Stimulated activated CD8-positive, alpha-beta memory T cell treated with anti-CD3 and anti-CD28 coated beads, Interleukin-2, amount 100 ng/mL, for 1 hour (primary cell): ENCODE data around the gene GTPBP2.
"Not testable (repeated sequence)": the region's sequence is repeated elsewhere in the genome, so short reads cannot be mapped to it uniquely, and the experiment has no call there.

Experiments
- DNase-seq, 2 donors: peaks; one replicate each; pipeline ENCODE4 v3.0.0-alpha.2; 2020; ENCODE audit warnings: low read depth in 2 of 2

GTPBP2 gene

DNA sequence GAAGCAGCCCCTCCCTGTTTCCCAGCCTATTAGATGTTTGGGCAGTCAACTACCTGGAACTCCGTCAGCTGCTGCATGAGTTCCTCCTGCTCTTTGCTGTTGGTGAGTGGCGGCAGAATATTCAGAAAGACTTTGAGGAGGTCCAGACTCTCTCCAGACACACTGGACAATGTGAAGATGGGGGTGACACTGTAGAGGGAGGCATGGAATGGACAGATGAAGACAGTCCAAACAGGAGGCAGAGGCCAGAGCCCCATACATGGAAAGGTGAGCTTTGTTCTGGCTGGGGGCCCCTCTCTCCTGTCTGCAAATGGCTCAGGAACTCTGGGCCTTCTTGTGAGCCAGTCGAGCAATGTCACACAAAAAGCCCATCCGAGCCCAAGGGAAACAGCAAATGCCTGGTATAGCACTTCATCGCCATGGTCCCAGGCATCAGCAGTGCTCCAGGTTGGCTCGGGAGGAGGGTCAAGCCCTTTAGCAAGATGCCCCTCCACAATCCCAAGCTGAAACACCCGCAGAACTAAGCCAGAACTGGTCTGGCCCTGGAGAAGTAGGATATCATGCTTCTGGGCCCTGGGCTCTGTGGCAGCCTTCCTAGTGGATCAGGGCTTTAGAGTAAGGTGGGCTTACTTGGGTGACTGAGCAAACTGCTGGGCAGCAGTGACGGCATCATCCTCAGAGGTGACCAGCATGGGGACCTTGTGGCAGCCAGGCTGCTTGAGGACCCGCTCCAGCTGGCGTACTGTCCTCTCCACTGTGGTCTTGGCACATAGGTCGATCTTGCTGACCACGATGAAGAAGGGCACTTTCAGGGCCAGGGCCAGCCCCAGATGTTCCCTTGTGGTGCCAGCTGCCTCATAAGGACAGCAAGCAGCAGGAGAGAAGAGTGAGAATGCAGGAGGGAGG is 4.9 kb downstream of the GTPBP2 start:
- no peak for DNase-seq

- DNase-seq, result no peak
These were observed 6.5 kb downstream of the GTPBP2 start for GRCh38 chr6:43622541-43622940.

DNA sequence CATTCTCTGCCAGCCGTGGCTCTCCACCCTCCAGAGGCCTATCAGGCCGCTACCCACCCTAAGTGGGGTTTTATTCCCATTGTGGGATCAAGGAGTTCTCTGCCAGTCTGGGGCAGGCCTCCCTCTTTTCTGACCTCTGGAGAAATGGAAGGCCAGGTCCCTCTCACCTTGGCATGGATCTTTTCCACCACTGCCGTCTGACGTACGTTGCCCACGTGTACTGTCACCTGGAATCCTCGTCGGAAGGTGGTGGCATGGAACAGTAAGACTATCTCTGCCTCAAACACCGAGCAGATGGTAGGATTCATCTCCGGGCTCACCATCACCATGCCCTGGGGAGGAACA is 7.3 kb downstream of the GTPBP2 start:
- no peak for DNase-seq

DNA sequence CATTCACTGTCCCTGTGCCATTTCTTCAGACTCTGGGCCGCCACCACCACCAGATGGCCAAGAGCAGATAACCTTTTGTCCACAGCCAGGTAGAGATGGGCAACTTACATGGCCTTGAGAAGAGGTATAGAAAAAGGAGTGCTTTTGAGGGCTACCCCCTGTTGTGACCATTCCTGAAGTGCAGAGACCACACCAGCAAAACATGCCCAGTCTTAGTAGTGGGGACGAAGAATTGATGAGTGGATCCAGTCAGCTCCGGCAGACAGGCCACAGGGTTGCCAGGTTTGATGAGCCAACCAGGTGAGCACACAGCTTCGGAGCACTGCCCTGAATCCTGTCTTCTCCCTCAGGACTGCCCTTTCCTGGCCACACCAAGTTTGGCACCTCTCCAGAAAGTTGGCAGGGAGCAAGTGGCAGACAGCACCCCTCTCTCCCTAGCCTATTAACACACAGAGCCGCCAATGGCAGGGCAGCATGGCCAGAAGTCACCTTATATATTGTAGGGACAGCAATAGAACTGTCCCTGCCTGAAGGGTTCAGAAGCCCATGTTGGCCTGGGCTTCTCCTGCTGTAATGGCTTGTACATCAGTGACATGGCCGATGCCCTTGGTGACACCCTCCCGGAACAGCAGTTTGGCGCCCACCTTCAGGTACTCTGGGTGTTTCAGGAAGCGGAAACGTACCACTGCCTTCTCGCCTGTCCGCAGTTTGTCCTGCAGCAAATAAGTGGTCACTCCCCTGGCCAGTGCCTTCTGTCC is 7.8 kb downstream of the GTPBP2 start:
- DNase-seq, result no peak

GRCh38 chr6:43616725-43617472 is 12.2 kb downstream of the GTPBP2 start:
- no peak for DNase-seq

- no peak for DNase-seq
These were observed 14.7 kb downstream of the GTPBP2 start for GRCh38 chr6:43614396-43614730.

- no peak for DNase-seq
These were observed 15.2 kb downstream of the GTPBP2 start for GRCh38 chr6:43613721-43614395.

GRCh38 chr6:43610431-43610830 is 18.6 kb downstream of the GTPBP2 start:
- no peak for DNase-seq

GRCh38 chr6:43609402-43609801 is 19.7 kb downstream of the GTPBP2 start:
- DNase-seq, result no peak

DNA sequence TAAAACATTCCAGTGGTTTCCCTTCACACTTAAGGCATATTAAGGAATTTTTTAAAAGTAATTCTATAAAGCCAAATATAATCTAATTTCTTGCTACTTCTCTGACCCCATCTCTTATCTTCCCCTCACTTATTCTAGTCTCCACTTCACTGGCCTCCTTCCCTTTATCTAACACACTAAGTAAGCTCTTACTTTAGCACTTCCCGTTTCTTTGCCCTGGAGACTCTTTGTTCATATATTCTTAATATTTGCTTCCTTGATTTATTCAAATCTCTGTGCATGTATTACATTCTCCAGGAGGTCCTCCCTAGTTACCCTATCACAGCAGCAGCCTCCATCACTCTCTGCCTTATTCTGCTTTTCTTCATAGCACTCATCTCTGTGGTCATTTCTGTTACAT is 20.3 kb downstream of the GTPBP2 start:
- DNase-seq, result no peak

DNA sequence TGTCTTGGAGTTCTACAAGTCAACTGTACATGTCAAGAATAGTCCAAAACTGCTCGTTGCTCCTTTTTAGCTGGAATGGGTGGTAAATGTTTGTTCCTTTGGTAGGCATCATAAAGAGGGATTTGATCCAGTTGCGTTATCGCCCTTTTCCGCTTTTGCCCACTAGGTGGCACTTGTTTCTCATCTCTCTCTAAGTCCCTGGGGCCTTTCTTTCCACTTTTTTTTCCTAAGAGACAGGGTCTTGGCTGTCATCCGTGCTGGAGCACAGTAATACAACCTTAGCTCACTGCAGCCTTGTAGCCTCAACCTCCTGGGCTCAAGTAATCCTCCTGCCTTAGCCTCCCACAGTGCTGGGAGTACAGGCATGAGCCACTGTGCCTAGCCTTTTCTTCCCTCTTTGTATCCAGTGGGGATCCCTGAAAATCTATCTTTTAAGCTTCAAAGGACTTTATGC is 20.7 kb downstream of the GTPBP2 start:
- peak; percentile 25 to 29 for DNase-seq

DNA sequence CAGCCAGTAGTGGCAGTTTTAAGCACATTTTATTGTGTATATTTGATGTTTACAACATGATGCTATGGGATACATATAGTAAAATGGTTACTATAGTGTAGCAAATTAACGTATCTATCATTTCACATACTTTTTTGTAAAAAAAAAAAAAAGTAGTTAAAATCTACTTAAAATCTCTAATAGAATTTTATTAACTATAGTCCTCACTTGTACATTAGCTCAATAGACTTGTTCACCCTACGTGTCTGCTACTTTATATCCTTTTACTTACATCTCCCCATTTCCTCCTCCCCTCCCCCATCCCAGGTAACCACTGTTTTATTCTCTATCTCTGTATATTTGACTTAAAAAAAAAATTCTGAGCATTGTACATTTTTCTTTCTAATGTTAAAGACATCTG is 23.0 kb downstream of the GTPBP2 start:
- no peak for DNase-seq

DNA sequence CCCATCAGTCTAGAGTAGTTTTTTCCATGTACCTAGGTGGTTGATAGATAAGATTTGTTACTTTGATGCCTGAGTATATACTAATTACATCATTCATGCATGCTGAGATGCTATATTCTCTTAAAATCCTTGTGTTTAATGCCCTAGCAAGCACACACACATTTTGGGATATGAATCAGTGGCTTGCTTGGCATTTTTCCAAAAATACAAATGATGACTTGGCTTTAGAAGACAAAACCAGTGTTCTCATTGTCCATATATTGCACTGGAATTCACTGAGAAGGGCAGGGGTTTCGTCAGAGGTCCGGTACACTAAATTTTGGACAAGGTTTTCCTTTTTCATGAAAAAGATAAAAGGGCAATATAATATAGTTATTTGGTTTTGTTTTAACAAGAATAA is 24.9 kb downstream of the GTPBP2 start:
- no peak for DNase-seq

- DNase-seq, result no peak
These were observed 28.5 kb downstream of the GTPBP2 start for GRCh38 chr6:43600595-43600994.

GRCh38 chr6:43593938-43594337 is 35.1 kb downstream of the GTPBP2 start:
- no peak for DNase-seq

GRCh38 chr6:43589564-43589963 is 39.5 kb downstream of the GTPBP2 start:
- not testable (repeated sequence) for DNase-seq

DNA sequence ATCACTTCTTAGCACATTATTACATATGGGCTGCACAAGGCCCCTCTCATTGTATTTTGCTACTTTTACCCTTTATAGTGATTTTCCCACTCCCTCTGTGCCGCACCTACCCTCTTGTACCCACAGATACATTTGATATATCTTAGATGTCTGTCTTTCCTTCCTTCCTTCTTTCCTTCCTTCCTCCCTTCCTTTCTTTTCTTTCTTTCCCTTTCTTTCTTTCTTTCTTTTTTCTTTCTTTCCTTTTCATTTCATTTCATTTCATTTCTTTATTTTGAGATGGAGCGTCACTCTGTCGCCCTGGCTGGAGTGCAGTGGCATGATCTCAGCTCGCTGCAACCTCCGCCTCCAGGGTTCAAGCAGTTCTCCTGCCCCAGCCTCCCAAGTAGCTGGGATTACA is 40.9 kb downstream of the GTPBP2 start:
- no peak for DNase-seq

GRCh38 chr6:43584892-43585570 is 44.0 kb downstream of the GTPBP2 start:
- no peak for DNase-seq

GRCh38 chr6:43582911-43583310 is 46.2 kb downstream of the GTPBP2 start:
- no peak for DNase-seq

DNA sequence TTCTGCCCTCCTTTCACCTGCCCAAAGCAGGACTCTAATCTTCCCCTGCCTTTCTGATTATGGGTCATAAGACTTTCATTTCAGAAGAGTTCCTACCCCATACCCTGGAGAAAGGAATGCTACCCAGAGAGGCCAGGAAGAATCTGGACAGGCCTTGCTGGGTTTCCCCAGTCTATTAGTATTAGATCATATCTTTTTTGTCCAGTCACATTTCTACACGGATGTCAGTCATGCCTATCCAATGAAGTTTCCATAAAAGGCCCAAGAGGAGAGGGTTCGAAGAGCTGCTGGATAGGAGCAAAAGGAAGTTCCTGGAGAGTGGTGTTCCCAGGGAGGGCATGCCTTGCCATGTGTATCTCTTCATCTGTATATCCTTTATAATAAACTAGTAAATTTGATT is 49.9 kb downstream of the GTPBP2 start:
- DNase-seq, result no peak

DNA sequence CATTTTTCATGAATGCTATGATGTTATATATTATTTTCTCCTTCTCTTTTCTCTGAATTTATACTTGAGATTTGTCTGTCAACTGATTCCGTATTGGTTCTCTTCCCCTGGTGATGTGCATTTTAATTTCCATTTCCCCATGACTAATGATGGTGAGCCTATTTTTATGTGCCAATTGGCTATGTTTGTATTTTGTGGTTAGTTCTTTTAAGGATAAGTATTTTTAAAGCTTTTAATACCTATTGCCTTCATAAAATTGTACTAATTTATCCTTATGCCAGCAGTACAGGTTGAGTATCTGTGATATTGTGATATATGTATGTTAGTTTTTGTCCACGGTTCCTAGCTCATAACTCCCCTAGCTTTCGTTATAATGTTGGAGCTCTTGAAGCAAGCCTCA is 50.3 kb downstream of the GTPBP2 start:
- no peak for DNase-seq
